IPS DF 6.9 (cell line): ENCODE results near the gene ACSF2.

ENCODE experiments used
- DNase-seq: peaks from one replicate; pipeline ENCODE4 v3.0.0-alpha.2; 2013; ENCODE audit warnings: low read depth, low spot score
- H3K27ac ChIP-seq: one replicate; pipeline ENCODE4 v1.5.1; 2013; ENCODE audit warnings: low read length, control low read depth
- H3K27me3 ChIP-seq: 2 replicates; pipeline ENCODE4 v1.6.1; 2013; ENCODE audit warnings: mild to moderate bottlenecking, low read length; ENCODE audit not compliant: control insufficient read depth, insufficient read depth
- H3K36me3 ChIP-seq: 2 replicates; pipeline ENCODE4 v1.6.1; 2013; ENCODE audit warnings: low read length; ENCODE audit not compliant: control insufficient read depth, insufficient read depth
- H3K4me1 ChIP-seq: 2 replicates; pipeline ENCODE4 v1.6.1; 2013; ENCODE audit warnings: low read length; ENCODE audit not compliant: control insufficient read depth, insufficient read depth
- H3K4me3 ChIP-seq: 2 replicates; pipeline ENCODE4 v1.5.1; 2013; ENCODE audit warnings: mild to moderate bottlenecking, low read length
- H3K9me3 ChIP-seq: 2 replicates; pipeline ENCODE4 v1.6.1; 2013; ENCODE audit warnings: low read length, inconsistent platforms; ENCODE audit not compliant: control insufficient read depth, insufficient read depth
- WGBS: extraction: QIAGEN DNeasy Blood & Tissue Kit; methylation state at CpG from one replicate; pipeline ENCODE4 v1.1.7; 2013; ENCODE audit warnings: mixed read lengths, missing lambda C conversion rate; ENCODE audit not compliant: insufficient read length, insufficient coverage; 5-methylcytosine and 5-hydroxymethylcytosine counted together

The ACSF2 gene

DNA sequence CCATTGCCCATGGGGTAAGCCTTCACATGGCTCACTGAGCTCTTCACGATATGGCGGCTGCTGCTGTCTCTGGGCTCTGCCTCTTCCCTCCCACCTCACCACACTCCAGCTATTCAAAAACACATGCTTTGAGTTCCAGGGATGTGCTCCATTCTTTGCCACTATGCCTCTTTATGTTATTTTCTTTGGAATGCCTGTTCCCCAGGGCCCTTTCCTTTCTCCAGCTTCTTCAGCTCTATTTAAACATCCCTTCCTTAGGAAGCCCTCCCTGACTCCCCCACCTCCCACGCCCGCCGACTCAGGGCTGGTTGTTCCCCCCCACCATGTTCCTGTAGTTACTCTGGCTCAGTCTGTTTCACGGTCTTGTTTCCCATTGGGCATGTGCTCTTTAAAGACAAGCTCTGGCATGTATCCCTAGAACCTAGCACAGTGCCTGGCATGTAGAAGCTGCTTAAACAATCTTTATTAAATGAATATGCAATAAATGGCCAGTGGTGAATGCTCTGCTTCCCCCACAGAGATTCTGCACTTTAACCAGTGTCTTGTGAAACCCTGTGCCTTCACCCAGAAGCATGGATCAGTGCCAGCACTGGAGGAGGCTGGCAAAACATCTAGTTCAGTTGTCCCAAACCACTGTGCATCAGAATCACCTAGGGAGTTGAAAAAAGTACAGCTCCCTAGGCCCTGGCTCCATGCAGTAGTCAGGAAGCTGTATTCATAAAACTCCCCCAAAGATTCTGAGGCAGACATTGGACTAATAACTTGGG lies 89.1 kb downstream of the ACSF2 start:
- DNase-seq = no peak
- H3K4me3 ChIP-seq = no peak overlapping the region
- H3K36me3 ChIP-seq = no peaks in the 10 kb centered on the region
- no peaks in the 10 kb centered on the region; the same call in 1 of the 2 replicates for H3K27me3 ChIP-seq
- no peaks in the 10 kb centered on the region for H3K9me3 ChIP-seq
- 0 out of 2 replicates have a peak, but pooled peaks cover 1% of the 10 kb centered on the region for H3K4me1 ChIP-seq
- no CpG with 5 or more reads among the region's 6 CpGs for WGBS
- H3K27ac ChIP-seq = no peak overlapping the region

DNA sequence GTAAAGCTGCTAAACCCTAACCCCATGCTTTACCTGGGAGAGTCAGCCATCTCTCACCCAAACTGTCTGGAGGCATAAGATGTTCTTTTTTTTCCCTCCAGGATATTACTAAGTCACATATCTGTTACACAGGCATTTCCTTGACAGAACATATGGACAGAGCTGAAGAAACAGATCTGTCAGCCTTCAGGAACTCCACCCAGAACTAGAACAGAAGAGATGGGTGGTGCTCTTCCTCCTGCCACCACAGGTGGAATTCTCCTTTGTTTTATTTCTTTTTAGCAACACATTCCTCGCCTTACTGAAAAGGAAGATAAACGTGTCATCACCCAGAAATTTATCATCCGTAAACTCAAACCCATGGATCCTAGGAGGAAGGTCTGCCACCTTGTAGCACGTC lies 91.0 kb downstream of the ACSF2 start:
- H3K4me3 ChIP-seq = no peak overlapping the region
- H3K36me3 ChIP-seq = no peaks in the 10 kb centered on the region
- H3K9me3 ChIP-seq = no peaks in the 10 kb centered on the region
- DNase-seq = no peak
- no CpG with 5 or more reads among the region's 4 CpGs for WGBS
- H3K4me1 ChIP-seq = 0 out of 2 replicates have a peak, but pooled peaks cover 1% of the 10 kb centered on the region
- H3K27me3 ChIP-seq = no peaks in the 10 kb centered on the region
- H3K27ac ChIP-seq = no peak overlapping the region

DNA sequence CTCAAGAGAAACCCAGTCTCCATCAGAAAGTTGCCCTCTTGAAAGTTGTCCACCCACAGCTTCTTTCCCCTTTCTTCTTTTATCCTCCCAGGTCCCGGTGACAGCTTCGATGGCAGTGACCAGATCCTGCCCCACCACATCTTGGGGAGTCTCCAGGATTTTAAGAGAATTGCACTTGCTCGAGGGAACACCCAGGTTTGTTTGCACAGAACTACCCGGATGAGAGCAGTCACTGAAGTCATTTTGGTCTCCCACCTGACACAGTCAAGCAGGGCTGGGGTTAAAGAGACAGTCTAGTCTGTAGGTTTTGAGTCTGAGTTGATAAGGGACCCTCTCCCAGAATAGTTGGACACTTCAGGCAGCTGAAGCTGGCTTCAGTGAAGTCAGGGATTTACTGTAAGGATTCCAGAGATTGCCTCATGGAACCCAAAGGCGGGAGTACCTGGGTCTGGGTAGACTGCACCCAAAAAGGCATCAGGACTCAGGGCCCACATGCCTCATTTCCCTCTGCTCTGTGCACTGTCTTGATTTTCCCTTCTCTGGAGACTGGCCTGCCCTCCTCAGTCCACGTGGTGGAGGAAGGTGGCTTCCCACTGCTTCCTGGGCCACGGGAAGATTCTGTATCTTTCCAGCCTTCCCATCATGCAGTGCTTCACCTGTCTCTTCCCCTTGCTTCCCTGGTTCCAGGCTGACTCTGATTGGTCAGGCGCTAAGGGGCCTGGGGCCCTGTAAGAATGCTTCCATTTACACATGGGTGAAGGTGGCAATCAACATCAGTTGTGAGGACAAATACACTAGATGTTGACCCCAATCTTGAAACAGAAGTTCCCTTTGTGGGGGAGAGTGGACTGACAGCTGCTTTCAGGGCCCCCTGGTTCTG lies 91.7 kb downstream of the ACSF2 start:
- no CpG with 5 or more reads among the region's 8 CpGs for WGBS
- DNase-seq = no peak
- 0 out of 2 replicates have a peak, but pooled peaks cover 1% of the 10 kb centered on the region for H3K4me1 ChIP-seq
- H3K9me3 ChIP-seq = no peaks in the 10 kb centered on the region
- H3K27ac ChIP-seq = no peak overlapping the region
- H3K4me3 ChIP-seq = no peak overlapping the region
- no peaks in the 10 kb centered on the region for H3K36me3 ChIP-seq
- H3K27me3 ChIP-seq = no peaks in the 10 kb centered on the region

DNA sequence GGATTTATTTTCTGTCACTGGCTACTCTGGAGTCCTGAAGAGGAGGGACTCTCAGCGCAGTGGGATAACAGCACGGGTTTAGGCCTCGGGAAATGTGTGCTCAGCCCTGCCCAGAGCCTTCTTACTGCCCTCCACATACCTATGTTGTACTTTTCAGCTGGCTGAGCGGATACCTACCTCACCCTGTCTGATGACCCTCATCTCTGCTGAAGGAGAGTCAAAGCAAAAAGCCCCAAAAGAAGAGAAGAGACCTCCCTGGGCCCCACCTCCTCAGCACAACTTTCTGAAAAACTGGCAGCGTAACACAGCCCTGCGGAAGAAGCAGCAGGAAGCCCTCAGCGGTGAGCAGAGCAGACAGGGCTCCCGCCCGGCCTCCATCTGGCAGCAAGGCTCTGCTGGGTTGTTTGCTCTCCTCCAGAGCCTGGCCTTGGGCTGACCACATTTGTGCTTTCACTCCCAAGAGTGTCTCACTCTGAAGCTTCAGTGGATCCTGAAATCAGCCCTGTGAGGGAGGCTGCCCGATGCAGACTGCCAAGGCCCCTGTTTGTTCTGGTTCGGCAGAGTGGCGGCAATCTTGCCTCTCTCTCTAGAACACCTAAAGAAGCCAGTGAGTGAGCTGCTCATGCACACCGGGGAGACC lies 92.5 kb downstream of the ACSF2 start:
- Histone ChIP-seq H3K27me3 (no peaks in the 10 kb centered on the region), H3K27ac (no peak overlapping the region), H3K4me1 (0 out of 2 replicates have a peak, but pooled peaks cover 1% of the 10 kb centered on the region), H3K4me3 (no peak overlapping the region), H3K9me3 (no peaks in the 10 kb centered on the region), H3K36me3 (no peaks in the 10 kb centered on the region)
- no peak for DNase-seq
- WGBS = no CpG with 5 or more reads among the region's 13 CpGs

DNA sequence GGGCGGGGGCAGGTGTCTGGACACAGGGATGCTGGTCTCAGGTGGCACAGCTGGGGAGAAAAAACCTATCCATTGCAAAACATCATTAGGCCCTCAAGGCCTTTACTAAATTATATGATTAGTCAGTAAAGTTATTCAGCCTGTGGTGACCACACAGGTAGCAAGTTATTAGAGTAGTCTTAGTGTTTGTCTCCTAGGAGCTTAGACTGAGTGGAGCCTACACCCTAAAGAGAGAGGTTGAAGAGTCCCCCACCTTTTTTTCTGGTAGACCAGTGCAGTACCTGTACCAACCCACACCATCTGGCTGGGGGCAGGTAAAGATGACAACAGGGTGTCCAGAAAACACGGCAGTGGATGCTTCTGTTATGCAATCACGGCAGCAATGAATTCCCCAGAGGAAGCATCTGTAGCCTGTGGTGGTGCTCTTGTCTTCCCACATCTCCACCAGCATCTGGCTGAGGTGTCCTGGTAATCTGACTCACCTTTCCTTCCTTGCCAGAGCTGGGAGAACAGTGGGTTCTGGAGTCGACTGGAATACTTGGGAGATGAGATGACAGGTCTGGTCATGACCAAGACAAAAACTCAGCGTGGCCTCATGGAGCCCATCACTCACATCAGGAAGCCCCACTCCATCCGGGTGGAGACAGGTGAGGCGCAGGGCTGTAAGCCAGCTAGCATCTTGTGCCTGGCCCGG lies 93.3 kb downstream of the ACSF2 start:
- no peak for DNase-seq
- H3K27me3 ChIP-seq = no peaks in the 10 kb centered on the region
- no peaks in the 10 kb centered on the region for H3K9me3 ChIP-seq
- H3K36me3 ChIP-seq = no peaks in the 10 kb centered on the region
- 0 out of 2 replicates have a peak, but pooled peaks cover 1% of the 10 kb centered on the region for H3K4me1 ChIP-seq
- H3K27ac ChIP-seq = no peak overlapping the region
- no peak overlapping the region for H3K4me3 ChIP-seq
- WGBS = no CpG with 5 or more reads among the region's 8 CpGs

DNA sequence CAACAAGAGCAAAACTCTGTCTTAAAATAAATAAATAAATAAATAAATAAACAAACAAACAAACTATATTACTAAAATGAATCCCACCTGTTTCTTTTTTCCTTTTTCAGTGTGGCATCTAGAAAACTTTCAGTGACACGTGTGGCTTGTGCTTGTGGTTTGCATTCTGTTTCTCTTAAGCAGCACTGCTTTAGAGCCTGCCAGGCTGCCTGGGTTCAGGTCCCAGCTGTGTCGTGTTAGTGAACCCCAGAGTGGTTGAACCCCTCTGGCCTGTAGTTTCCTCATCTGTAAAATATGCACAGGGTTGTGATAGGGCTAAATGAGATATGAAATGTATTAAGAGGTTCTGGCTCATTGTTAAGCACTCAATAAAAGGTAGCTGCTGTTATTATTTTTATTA lies 94.5 kb downstream of the ACSF2 start:
- Histone ChIP-seq H3K4me1 (no peaks in the 10 kb centered on the region), H3K36me3 (no peaks in the 10 kb centered on the region), H3K9me3 (no peaks in the 10 kb centered on the region), H3K27ac (no peak overlapping the region), H3K27me3 (no peaks in the 10 kb centered on the region), H3K4me3 (no peak overlapping the region)
- DNase-seq = no peak
- no CpG with 5 or more reads among the region's 2 CpGs for WGBS

DNA sequence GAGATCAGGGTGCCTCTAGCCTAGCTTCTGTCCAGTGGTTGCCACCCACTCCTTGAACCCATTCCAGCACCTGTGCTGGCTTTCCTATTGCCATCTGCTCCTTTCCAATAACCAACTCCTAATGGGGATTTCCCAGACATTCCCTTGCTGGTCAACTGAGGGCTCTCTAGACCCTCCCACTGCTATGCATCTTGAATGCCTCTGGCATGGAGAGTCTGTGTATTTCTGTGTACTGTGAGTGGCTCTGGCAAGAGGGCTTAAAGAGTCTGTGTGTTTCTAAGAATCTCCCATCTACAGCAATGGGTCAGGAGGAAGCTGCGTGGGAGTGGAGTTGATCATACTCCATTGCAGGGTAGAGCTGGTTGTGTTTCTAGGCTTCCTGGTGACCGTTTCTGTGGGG lies 95.5 kb downstream of the ACSF2 start:
- Histone ChIP-seq H3K27ac (no peak overlapping the region), H3K4me3 (no peak overlapping the region), H3K9me3 (no peaks in the 10 kb centered on the region), H3K27me3 (no peaks in the 10 kb centered on the region), H3K4me1 (no peaks in the 10 kb centered on the region), H3K36me3 (no peaks in the 10 kb centered on the region)
- no peak for DNase-seq
- no CpG with 5 or more reads among the region's 2 CpGs for WGBS

DNA sequence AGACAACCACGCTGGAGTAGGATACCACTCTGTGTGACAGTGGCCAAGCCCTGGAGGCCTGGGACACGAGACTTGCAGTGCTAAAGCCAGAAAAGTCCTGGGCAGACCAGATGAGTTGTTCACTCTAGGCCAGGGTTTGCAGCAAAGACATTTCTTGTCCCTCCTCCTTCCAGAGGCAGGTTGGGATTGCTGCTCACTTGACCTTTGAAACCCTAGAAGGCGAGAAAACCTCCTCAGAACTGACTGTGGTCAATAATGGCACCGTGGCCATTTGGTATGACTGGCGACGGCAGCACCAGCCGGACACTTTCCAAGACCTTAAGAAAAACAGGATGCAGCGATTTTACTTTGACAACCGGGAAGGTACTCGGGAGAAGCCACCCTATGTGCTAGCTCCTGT lies 96.7 kb downstream of the ACSF2 start:
- Histone ChIP-seq H3K36me3 (no peaks in the 10 kb centered on the region), H3K9me3 (no peaks in the 10 kb centered on the region), H3K4me1 (peaks cover 4% of the 10 kb centered on the region), H3K27me3 (no peaks in the 10 kb centered on the region), H3K4me3 (no peak overlapping the region), H3K27ac (no peak overlapping the region)
- no CpG with 5 or more reads among the region's 10 CpGs for WGBS
- DNase-seq = no peak

DNA sequence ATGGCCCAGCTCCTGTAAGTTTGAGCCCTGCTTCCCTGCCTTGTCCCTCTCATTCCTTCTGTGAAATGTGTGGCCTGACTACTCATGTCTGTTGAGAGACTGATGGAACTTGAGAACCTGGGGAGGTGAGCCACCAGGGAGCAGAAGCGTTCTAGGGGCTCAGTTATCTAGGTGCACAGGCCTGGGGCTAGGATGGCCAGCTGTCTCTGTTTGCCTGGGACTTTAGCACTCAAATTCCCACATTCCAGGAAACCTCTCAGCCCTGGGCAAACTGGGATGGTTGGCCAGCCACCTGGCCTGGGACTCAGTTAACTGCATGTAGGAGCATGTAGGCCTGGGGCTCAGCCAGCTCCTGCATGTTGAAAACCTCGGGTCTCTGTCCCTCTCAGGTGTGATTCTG lies 97.2 kb downstream of the ACSF2 start:
- no CpG with 5 or more reads among the region's 2 CpGs for WGBS
- no peaks in the 10 kb centered on the region for H3K36me3 ChIP-seq

More for the DNA sequence above, 97.2 kb downstream of the ACSF2 start:
- no peaks in the 10 kb centered on the region for H3K27me3 ChIP-seq
- H3K4me1 ChIP-seq = peaks cover 4% of the 10 kb centered on the region
- DNase-seq = no peak
- no peak overlapping the region for H3K4me3 ChIP-seq
- no peak overlapping the region for H3K27ac ChIP-seq
- no peaks in the 10 kb centered on the region for H3K9me3 ChIP-seq
